SHP77 treated with DMSO at 0.1 percent for 48 hours (cell line): ENCODE results near the gene MYH3.

Experiments
- DNase-seq: peaks from one replicate; lab custom pipeline; 2025; lab: John Stamatoyannopoulos, UW

Gene MYH3

DNA sequence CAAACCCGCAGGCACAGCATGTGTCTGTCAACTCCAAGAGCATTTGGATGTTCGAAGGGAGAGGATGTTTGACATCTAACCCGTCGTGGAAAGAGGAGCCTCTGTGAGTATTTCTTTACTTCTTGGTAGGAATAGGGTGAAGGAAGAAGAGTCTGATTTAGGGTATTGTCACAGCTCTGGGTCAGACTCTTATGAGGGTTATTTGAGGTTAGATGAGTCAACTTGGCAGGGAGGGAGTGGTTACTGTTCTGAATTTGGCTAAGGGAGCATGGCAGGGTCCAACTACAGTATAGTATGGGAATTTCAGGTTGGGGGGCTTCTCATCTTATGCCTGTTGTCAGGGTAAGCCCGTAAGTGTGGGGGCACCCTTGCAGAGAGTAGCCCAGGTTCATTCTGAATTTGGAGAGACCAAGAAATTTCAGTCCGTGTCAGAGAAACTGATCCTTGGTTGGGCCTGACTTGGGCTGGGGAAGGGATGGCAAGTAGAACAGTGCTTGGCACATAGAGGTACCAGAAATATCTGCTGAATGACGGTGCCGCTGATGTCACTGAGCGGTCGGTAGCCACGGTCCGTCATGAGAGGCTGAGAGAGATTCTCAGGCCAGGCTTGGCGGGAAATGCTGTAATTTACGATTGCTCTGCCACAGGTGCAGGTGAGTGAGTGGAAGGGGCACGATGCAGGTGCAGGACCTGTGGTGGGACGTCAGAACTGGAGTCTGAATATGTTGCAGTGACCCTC, 43.2 kb downstream of the MYH3 start:
- no peak for DNase-seq

DNA sequence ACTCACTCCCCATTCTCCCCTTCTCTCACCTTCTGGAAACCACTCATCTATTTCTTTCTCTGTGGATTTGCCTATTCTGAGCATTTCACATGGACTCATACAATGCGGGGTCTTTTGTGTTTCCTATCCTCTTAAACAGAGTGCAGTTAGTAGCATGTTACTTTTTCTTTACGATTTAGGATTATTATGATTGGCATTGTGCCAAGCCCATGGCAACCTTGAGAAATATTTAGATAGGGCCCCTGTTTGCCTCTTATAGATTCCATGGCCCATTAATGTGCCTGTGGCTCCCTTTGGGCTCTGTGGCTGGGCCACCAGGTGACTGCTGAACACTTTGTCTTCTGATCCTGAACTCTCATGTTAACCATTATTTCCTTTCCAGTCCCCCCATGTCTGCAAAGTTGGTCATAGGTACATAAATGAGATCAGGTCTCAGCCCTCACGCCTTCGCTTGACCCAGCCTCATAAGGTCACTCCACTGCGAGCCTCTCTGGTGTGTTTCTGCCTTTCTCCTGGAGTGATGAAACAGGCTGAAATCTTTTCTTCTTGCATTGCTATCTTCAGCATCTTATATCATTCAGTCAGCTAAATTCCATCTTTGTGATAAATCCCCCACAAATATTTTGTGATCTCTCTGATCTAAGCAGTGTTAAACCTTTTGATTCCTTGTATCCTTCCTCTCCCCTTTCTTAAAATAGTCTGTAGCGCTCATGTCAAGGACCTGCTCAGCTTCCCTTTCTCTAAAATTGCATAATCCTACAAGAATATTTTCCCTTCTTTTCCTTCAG, 44.0 kb downstream of the MYH3 start:
- no peak for DNase-seq

DNA sequence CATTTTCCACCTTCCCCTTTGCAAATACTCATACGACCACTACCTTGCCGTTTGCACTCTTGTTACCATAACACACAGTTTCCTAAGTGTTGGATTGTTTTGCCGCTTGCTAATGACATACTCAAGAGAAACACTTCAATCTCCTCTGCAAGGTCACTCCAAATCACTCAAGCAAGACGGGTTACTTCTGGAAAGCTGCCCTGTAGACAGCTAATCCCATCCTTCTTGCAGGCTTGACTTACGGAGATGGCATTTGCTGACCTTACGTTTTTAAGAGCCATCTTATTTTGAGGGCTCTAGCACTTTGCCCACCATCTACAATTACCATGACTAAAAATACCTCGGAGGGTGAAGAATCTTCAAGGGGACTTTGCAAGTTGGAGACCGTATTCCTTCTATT, 46.2 kb downstream of the MYH3 start:
- no peak for DNase-seq

DNA sequence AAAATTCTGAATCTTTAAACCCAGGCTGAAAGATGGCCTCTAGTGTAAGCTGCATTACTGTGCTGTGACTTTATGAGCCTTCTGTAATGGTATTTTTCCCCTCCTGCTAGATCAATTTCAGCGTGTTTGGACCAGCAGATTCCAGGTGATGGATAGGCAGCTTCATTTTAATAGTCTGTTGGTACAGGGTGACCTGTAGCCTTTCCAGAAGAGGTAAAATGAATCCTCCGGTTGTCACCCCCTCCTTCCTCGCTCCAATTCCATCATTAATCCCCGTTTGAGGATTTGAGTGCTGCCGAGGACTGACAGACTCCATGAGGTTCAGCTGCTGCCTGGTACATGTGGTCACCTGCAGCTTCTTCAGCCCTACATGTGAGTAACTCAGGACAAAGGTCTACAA, 48.9 kb downstream of the MYH3 start:
- no peak for DNase-seq

DNA sequence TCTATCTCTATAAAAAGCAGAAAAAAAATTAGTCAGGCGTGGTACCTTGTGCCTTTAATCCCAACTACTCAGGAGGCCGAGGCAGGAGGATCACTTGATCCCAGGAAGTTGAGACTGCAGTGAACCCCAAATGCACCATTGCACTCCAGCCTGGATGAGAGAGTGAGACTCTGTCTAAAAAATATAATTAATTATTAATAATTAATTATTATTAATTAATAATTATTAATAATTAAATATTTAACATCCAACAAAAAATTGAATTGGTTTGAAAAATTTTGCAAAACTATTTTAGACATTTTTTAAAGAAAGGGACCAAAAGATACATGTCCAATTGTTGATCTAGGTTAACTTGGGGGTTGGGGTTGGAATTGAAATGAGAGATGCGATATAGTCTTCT, 51.0 kb downstream of the MYH3 start:
- DNase-seq: no peak

DNA sequence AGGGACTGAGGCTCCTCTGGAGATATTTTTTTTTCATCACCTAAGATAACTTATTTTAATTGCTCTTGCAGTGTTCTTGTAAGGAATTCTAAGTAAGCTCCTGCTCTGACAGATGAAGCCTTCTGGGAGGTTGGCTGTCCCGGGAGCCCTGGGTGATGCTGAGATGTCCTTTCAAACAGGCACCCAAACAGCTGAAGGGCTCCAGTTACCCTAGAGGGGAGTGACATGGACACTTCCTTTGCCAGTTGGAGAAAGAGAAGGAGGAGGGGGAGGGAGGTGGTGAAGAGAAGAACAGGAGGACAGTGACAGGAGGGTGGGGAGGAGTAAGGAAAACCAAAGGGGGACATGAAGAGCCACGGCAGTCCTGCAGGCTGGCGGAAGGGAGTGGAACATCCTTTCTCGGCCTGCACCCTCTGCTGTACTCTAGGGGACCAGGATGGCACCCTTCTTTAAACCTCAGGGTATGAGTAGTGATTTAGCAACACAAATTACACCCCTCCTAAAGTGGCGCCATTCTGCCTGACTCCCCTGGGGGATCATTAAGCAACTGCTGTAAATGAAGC, 51.8 kb downstream of the MYH3 start:
- DNase-seq: no peak

DNA sequence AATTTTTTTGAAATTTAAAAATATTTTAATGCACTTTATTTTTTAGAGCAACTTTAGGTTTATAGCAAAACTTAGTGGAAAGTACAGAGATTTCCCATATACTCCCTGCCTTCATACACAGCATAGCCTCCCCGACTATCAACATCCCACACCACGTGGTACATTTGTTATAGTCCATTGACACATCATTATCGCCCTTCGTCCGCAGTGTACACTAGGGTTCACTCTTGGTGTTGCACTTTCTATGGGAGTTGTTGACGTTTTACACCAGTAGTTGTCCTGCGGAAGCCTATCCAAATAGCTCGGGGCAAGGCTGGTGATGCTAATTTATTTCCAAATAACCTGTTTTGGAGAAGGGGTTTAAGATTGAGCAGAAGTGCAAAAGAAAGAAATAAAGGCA, 52.6 kb downstream of the MYH3 start:
- no peak for DNase-seq

DNA sequence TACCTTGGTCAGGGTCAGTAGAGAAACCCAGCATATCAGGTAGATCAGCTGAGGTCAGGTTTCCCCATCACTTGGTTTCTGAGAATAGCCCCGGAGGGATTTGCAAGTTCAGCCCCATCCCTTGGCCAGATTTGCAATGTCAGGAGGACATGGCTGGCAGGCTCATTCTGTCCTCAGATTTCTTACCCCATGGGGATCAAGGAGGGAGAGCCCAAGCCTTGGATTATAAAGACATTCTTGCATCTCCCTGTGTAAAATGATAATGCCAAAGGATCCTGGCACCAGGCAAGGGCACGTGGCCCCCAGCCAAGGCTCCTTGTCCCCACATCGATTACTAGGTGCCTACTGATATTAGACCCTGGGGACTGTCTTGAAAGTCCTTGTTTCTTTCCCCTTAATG, 53.2 kb downstream of the MYH3 start:
- DNase-seq: no peak

DNA sequence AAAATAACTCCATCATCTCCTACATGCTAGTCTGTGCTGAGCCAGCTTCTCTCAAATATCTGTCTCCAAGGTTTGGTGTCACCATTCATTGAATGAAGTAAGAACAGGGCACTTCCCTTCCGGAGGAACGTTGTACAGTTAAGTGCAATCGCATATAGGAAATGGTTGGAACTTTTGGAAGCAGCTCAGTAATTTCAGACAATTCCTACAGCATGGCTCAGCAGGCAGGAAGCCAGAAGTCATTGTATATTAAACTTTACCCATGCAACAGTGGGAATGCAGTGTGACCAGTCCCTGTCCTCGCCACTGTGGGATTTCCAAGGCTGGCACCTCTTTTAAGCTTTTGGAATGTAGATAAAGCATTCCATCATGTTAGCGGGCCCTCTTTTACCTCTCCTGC, 56.5 kb downstream of the MYH3 start:
- no peak for DNase-seq

DNA sequence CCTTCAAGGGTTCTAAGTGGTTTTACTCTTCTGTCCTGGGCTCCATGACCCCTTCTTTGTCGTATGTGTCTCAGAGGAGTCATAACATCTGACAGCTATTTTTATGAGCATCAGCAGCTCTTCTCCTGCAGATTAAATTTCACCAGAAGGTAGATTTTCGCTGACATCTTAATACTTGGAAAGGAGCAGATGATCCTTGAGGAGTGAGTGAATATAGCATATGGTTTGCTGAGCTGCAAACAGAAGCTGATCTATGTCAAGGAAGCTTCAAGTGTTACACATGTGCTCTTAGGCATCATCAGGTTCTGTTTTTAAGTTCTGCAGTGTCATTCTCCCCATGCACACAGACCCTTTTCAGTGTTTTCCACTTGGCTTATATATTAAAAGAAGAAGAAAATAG, 58.5 kb downstream of the MYH3 start:
- no peak for DNase-seq

DNA sequence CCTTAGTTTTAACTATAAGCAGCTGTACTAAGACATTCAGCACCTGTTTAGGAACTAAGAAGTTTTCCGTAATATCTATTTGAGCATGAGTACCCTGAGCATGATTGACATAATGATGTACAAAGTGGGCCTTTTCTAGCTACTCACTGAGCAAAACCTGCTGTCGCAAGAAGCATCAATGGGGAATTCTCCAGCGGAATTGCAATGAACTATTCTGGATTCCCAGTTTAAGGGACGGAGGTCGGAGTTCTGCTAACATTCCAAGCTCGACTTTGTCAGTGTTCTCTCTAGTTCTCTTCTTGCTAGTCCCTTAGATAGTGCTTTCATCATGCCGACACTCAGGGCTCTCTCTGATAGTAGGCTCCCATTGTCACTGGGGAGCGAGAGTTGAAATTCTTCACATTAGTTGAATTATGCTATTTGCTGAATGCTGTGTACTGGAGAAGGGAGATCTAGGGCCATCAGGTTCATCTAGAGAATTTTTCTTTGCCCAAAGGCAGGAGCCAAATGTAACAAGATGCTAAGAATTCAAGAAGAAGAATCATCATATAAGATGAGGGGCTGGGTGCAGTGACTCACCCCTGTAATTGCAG, 67.5 kb downstream of the MYH3 start:
- no peak for DNase-seq

DNA sequence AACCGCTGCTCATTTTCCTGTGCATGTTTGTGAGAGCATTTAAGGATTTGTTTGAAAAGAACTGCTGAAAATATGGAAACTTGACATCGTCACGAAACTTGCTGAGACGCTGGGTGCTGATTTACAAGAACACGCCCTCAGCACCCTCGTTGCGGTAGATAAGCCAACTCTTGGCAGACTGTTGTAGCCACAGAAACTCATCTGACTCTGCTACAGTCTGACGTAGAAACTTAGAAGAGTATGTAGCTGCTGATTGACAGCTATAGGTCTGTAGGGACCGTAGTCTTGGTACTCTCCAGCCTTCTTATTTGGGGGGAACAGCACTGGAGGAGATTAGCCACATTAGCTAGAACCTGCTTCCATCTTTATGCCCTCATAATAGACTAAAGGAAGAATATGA, 71.6 kb downstream of the MYH3 start:
- DNase-seq: no peak

DNA sequence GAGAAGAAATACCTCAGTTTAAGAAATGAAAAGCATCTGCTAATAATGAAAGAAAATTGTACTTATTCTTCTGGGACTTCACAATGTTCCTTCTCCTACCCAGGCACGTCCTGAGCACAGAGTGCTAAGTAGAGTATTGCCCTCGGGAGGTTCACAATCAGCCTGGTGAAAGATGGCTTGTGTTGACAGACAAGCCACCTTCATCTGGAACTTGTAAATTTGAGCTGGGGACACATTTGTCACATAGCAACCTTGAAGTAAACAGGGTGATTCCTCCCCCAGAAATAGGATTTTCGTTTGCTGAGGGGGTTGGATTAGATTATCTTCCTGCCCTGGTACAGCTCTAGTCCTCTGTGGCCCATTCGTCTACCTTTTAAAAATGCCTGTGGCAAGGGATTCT, 73.3 kb downstream of the MYH3 start:
- DNase-seq: no peak

DNA sequence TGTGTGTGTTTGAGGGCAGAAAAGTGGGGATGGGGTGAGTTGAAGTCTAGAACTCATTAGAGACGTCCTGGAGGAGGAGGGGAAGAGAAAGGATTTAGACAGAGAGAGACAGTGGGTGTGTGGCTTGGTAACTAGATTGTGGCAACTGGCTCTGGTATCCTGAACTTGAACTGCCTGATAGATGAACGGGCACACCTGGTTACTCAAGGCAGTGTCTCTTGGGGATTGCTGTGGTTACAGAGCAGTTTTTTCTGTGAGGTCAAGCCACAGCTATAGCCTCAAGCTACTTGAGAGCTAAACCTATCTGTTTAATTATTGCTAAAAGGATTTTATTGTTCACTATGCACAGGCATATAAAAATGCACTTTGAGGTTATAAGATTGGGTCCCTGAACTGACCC, 77.8 kb downstream of the MYH3 start:
- DNase-seq: no peak
